SJCRH30 (cell line): Measurements from ENCODE around the gene ABHD17A. TPM values are rescaled to one million over a fixed set of nuclear protein-coding genes. Genes with fewer than 3 reads are reported as not detected.

Source experiments
- DNase-seq, 2 experiments: peaks; one replicate each; pipeline ENCODE4 v3.0.0-alpha.2; 2015 to 2020
- H3K27ac ChIP-seq: fragments of 250-450 bp; sonication (Bioruptor Pico); 2 replicates; pipeline ENCODE4 v1.5.1; 2020; ENCODE audit warnings: mild to moderate bottlenecking, moderate library complexity
- H3K27me3 ChIP-seq: fragments of 250-450 bp; sonication (Bioruptor Pico); 2 replicates; pipeline ENCODE4 v1.5.1; 2020; ENCODE audit warnings: mild to moderate bottlenecking, moderate library complexity
- H3K36me3 ChIP-seq: fragments of 250-450 bp; sonication (Bioruptor Pico); 2 replicates; pipeline ENCODE4 v1.5.1; 2020; ENCODE audit warnings: mild to moderate bottlenecking, moderate library complexity
- H3K4me1 ChIP-seq: fragments of 250-450 bp; sonication (Bioruptor Pico); 2 replicates; pipeline ENCODE4 v1.5.1; 2020; ENCODE audit warnings: mild to moderate bottlenecking, moderate library complexity
- H3K4me3 ChIP-seq: fragments of 250-450 bp; sonication (Bioruptor Pico); 2 replicates; pipeline ENCODE4 v1.5.1; 2020; ENCODE audit warnings: mild to moderate bottlenecking, moderate library complexity
- H3K9me3 ChIP-seq: fragments of 250-450 bp; sonication (Bioruptor Pico); replicated peaks from 2 replicates; pipeline ENCODE4 v1.5.1; 2020; ENCODE audit warnings: mild to moderate bottlenecking, moderate library complexity
- total RNA-seq: library from RNA; depleted of rRNA; stranded (reverse); fragments of >200 nt; shearing (Covaris generic); gene quantifications from 2 replicates; pipeline ENCODE4 v1.2.3, GENCODE V29; 2014

ABHD17A gene
- total RNA-seq, 1 experiment from 2014 or later: 39.2 TPM

- no peak for DNase-seq
- no peak overlapping the region for H3K4me3 ChIP-seq
- no peaks in the 10 kb centered on the region for H3K4me1 ChIP-seq
- no peaks in the 10 kb centered on the region; the same call in 1 of the 2 replicates for H3K36me3 ChIP-seq
- H3K9me3 ChIP-seq: no peaks in the 10 kb centered on the region
- H3K27ac ChIP-seq: no peak overlapping the region
- no peaks in the 10 kb centered on the region for H3K27me3 ChIP-seq
Measured at GRCh38 chr19:1843116-1843515, 42.2 kb downstream of the ABHD17A start.

DNA sequence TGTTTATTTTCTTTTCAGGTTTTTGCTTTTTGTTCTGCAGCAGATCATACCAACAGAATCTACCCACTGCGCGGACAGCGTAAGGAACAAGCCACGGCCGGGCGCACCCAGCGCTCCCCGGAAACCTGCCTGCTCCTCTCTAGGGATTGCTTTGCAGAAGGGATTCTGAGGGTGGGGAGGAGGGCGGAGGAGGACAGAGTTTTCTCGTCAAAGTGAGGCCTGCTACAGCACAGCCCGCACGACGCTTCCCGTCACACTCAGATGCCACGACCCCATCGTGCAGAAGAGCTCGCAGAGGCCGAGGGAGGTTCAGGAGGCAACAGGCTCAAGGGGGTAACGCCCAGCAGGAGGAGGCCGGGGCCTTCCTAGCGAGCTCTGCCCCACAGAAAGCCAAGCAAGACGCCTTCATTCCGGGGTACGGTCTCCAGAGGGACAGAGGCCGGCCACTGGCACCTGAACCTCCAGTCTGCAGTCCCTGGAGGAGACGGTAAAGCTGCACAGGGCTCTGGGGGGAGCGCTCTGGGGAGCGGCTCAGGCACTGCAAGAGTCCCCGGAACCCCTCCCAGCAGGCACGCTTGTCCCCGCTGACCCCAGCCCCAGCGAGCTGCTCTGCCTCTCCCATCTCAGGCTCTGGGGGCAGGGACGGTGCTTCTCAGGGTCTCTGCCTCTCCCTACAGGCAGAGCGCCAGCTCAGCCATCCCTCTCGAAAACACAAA lies 43.9 kb downstream of the ABHD17A start:
- Histone ChIP-seq H3K4me1 (no peaks in the 10 kb centered on the region), H3K9me3 (no peaks in the 10 kb centered on the region), H3K4me3 (no peak overlapping the region), H3K27ac (no peak overlapping the region), H3K27me3 (no peaks in the 10 kb centered on the region), H3K36me3 (no peaks in the 10 kb centered on the region; the same call in 1 of the 2 replicates)
- DNase-seq: no peak

DNA sequence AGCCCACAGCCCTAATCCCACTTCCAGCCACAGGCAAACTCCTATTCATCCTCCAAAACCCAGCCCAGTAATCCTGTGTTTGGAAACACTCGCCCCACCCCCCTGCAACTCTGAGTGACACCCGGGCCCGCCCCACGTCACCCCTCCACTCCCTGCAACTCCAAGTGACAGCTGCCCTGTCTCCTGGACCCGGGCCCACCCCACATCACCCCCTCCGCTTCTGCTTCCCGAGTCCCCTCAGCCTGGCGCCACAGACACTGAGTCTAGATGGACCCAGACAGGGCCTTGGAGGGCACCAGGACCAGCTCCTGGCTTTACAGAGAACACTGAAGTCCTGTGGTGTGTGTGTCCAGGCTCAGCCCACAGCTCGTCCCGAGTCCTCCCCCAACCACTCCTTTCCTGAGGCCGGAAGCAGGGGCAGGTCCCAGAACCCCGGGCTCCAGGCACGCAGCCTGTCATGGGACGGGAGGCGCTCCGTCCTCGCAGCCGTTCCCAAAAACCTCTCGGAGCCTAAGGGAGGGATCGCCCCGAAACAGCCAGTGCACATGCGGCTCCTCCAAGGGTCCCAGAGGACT lies 44.7 kb downstream of the ABHD17A start:
- Histone ChIP-seq H3K9me3 (no peaks in the 10 kb centered on the region), H3K36me3 (no peaks in the 10 kb centered on the region; the same call in 1 of the 2 replicates), H3K27ac (no peak overlapping the region), H3K4me1 (no peaks in the 10 kb centered on the region), H3K4me3 (no peak overlapping the region), H3K27me3 (no peaks in the 10 kb centered on the region)
- no peak for DNase-seq

- Histone ChIP-seq H3K9me3 (no peaks in the 10 kb centered on the region), H3K36me3 (no peaks in the 10 kb centered on the region; the same call in 1 of the 2 replicates), H3K4me1 (no peaks in the 10 kb centered on the region), H3K4me3 (no peak overlapping the region), H3K27ac (no peak overlapping the region), H3K27me3 (no peaks in the 10 kb centered on the region)
- no peak for DNase-seq
Measured at GRCh38 chr19:1839658-1840540, 45.4 kb downstream of the ABHD17A start.

DNA sequence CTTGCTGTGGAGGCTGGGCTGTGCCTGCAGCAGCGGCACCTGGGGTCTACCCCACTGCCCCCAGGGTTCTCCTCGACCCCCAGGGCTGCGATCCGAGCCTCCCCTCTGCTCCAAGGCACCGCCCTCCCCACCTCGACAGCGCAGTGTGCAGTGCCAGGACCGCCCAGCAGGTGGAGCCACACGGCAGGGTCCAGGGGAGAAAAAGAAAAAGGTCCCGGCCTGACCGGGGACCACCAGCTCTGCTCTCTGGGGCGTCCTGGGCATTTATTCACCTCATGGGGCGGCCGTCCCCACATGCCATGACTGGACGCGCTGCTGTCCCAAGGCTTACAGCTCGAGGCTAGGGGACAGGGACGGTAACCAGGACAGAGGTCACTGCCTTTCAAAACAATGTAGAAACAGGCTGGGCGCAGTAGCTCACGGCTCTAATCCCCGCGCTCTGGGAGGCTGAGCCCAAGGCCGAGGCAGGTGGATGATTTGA lies 47.6 kb downstream of the ABHD17A start:
- Histone ChIP-seq H3K36me3 (no peaks in the 10 kb centered on the region; the same call in 1 of the 2 replicates), H3K4me3 (no peak overlapping the region), H3K27me3 (no peaks in the 10 kb centered on the region), H3K9me3 (no peaks in the 10 kb centered on the region), H3K4me1 (no peaks in the 10 kb centered on the region), H3K27ac (no peak overlapping the region)
- DNase-seq: peak; percentile 43 to 48

- Histone ChIP-seq H3K27ac (no peak overlapping the region), H3K4me3 (no peak overlapping the region), H3K9me3 (no peaks in the 10 kb centered on the region), H3K4me1 (no peaks in the 10 kb centered on the region), H3K27me3 (no peaks in the 10 kb centered on the region), H3K36me3 (no peaks in the 10 kb centered on the region; the same call in 1 of the 2 replicates)
- DNase-seq: no peak
Measured at GRCh38 chr19:1837222-1837565, 48.1 kb downstream of the ABHD17A start.

- no peak for DNase-seq
- no peaks in the 10 kb centered on the region for H3K9me3 ChIP-seq
- no peaks in the 10 kb centered on the region for H3K27me3 ChIP-seq
- no peaks in the 10 kb centered on the region; the same call in 1 of the 2 replicates for H3K36me3 ChIP-seq
- H3K4me1 ChIP-seq: no peaks in the 10 kb centered on the region
- H3K4me3 ChIP-seq: no peak overlapping the region
- no peak overlapping the region for H3K27ac ChIP-seq
Measured at GRCh38 chr19:1836458-1837221, 48.7 kb downstream of the ABHD17A start.

GRCh38 chr19:1833540-1833939 lies 51.8 kb downstream of the ABHD17A start:
- Histone ChIP-seq H3K27me3 (no peaks in the 10 kb centered on the region), H3K4me1 (no peaks in the 10 kb centered on the region)
- no peak for DNase-seq

GRCh38 chr19:1832046-1832663 lies 53.1 kb downstream of the ABHD17A start:
- peaks cover 4% of the 10 kb centered on the region; the same call in 1 of the 2 replicates for H3K36me3 ChIP-seq
- no peak overlapping the region for H3K4me3 ChIP-seq
- no peaks in the 10 kb centered on the region for H3K4me1 ChIP-seq
- no peaks in the 10 kb centered on the region for H3K27me3 ChIP-seq
- H3K27ac ChIP-seq: no peak overlapping the region
- H3K9me3 ChIP-seq: no peaks in the 10 kb centered on the region
- DNase-seq: no peak

More at GRCh38 chr19:1833540-1833939, 51.8 kb downstream of the ABHD17A start:
- H3K36me3 ChIP-seq: peaks cover 4% of the 10 kb centered on the region; the same call in 1 of the 2 replicates
- H3K27ac ChIP-seq: no peak overlapping the region
- no peaks in the 10 kb centered on the region for H3K9me3 ChIP-seq
- no peak overlapping the region for H3K4me3 ChIP-seq

DNA sequence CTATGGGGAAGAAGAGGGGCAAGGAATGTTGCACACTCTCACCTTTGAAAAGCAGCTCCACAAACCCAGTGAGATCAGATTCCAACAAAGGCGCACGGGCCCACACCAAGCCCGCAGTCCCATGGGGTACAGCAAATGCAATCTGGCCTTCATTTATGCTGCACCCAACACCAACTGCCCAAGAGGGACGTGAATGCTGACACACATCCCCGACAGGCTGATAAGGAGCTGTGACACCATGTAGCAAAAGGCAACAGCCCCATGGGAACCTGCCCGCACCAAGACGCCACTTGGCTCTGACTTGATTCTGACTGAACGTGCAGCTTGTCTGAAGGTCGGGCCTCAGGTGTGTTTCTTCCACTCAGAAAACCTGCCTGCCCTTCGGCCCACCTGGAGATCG lies 54.3 kb downstream of the ABHD17A start:
- H3K27me3 ChIP-seq: no peaks in the 10 kb centered on the region
- no peak for DNase-seq
- H3K9me3 ChIP-seq: no peaks in the 10 kb centered on the region
- no peak overlapping the region for H3K4me3 ChIP-seq
- no peaks in the 10 kb centered on the region for H3K4me1 ChIP-seq
- H3K27ac ChIP-seq: no peak overlapping the region
- H3K36me3 ChIP-seq: peaks cover 5% of the 10 kb centered on the region; the same call in 1 of the 2 replicates

DNA sequence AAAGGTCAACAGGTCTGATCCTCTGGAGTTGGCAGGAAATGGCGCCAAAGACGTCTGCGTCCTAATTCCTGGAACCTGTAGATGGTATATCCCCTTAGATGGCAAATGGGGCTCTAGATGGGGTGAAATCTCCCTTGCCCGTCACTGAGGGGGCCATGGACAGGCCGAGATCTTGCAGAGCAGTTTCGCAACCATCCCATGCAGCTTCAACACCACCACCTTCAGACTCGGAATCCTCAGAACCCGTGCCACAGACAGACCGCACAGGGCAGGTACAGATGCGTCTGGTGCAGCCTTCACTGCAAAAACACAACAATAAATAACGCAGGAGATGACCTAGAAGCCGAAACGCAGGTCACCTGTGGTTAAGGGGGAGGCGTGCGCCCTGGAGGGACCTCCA lies 54.7 kb downstream of the ABHD17A start:
- no peak for DNase-seq
- no peak overlapping the region for H3K4me3 ChIP-seq
- peaks cover 7% of the 10 kb centered on the region; the same call in 1 of the 2 replicates for H3K36me3 ChIP-seq
- H3K4me1 ChIP-seq: no peaks in the 10 kb centered on the region
- no peak overlapping the region for H3K27ac ChIP-seq
- no peaks in the 10 kb centered on the region for H3K27me3 ChIP-seq
- no peaks in the 10 kb centered on the region for H3K9me3 ChIP-seq

GRCh38 chr19:1829958-1830357 lies 55.3 kb downstream of the ABHD17A start:
- H3K27me3 ChIP-seq: no peaks in the 10 kb centered on the region
- DNase-seq: no peak
- no peak overlapping the region for H3K27ac ChIP-seq
- H3K36me3 ChIP-seq: peaks cover 7% of the 10 kb centered on the region; the same call in 1 of the 2 replicates
- H3K9me3 ChIP-seq: no peaks in the 10 kb centered on the region
- no peaks in the 10 kb centered on the region for H3K4me1 ChIP-seq
- H3K4me3 ChIP-seq: no peak overlapping the region

DNA sequence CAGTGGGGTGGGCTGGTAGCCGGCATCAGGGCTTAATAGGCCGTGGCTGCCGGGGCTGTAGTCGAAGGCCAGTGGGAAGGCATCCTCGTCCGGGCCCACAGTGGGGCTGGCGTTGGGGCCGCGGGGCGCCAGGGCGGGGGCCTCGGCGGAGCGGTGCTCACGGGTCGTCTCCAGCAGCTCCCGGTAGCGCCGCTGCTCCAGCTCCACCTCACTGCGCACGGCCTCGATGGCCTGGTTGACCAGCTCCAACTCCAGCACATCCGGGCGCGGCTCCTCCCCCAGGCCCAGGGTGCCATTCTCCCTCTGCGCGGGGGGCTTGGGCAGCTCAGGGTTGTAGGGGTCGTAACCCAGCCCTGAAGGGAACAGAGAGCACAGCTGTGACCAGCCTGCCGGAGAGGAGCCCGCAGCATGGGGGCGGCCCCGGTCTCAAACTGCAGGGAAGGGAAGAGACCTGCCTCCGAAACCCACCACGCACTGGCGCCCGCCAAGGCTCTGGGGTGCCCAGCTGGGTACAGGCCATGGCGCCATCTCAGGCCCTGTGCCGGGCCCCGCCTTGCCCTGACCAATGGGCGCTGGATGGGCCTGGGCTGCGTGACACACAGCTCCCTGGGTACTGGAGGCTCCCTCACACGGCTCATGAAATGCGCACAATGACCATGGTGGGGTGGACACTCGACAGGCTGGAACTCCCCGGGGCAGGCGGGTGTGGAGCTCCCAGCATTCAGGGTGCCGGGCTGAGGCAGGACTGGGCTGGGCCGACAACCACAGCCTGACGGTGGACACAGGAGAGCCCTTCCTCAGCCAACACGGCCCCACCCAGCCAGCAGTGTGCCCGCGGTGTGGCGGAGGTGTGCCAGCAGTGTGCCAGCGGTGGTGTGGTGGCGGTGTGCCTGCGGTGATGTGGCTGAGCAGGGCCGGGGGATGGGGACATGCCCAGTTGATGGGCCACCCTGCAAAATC lies 56.7 kb downstream of the ABHD17A start:
- H3K36me3 ChIP-seq: peaks cover 7% of the 10 kb centered on the region
- no peak for DNase-seq
- H3K4me3 ChIP-seq: no peak overlapping the region
- no peaks in the 10 kb centered on the region for H3K4me1 ChIP-seq
- H3K27me3 ChIP-seq: no peaks in the 10 kb centered on the region
- H3K9me3 ChIP-seq: no peaks in the 10 kb centered on the region
- no peak overlapping the region for H3K27ac ChIP-seq
